Lung (tissue), 12 donors: ENCODE measurements around the gene ATG10. TPM values are rescaled to one million over a fixed set of nuclear protein-coding genes. Genes with fewer than 3 reads are reported as not detected.

Experiments used
- ATAC-seq: fragments of 200-7000 bp; cut with Tn5 transposase; one replicate; pipeline ENCODE4 v1.9.1; 2020; ENCODE audit warnings: moderate number of reproducible peaks; ENCODE audit not compliant: insufficient read depth, low FRiP score
- DNase-seq, 3 donors: peaks; one replicate each; pipeline ENCODE4 v3.0.0-alpha.2; 2013 to 2017
- H3K27ac ChIP-seq, 2 donors: one replicate each; pipeline ENCODE4 v1.5.1; 2013; ENCODE audit warnings: mild to moderate bottlenecking in 2 of 2, moderate library complexity in 2 of 2, control low read depth in 1 of 2, inconsistent platforms in 1 of 2, low read depth in 1 of 2, low read length in 1 of 2
- H3K27me3 ChIP-seq, 3 donors: one replicate each; pipeline ENCODE4 v1.5.1; 2013; ENCODE audit warnings: low read length in 2 of 3; ENCODE audit not compliant: control insufficient read depth in 3 of 3, insufficient read depth in 3 of 3
- H3K36me3 ChIP-seq, 4 donors: one replicate each; pipeline ENCODE4 v1.5.1; 2013; ENCODE audit warnings: low read length in 4 of 4, mild to moderate bottlenecking in 1 of 4, moderate library complexity in 1 of 4; ENCODE audit not compliant: control insufficient read depth in 4 of 4, insufficient read depth in 4 of 4
- H3K4me1 ChIP-seq, 5 donors: one replicate each; pipeline ENCODE4 v1.5.1; 2013; ENCODE audit warnings: low read length in 5 of 5, mild to moderate bottlenecking in 2 of 5, moderate library complexity in 1 of 5; ENCODE audit not compliant: control insufficient read depth in 5 of 5, insufficient read depth in 5 of 5
- H3K4me3 ChIP-seq: one replicate; pipeline ENCODE4 v1.5.1; 2013; ENCODE audit warnings: mild to moderate bottlenecking, control low read depth, moderate library complexity
- H3K9ac ChIP-seq, 2 donors: one replicate each; pipeline ENCODE4 v1.5.1; 2013; ENCODE audit warnings: low read length in 2 of 2, control low read depth in 1 of 2; ENCODE audit not compliant: insufficient read depth in 1 of 2
- H3K9me3 ChIP-seq, 4 donors: one replicate each; pipeline ENCODE4 v1.5.1; 2013; ENCODE audit warnings: low read length in 3 of 4, mild to moderate bottlenecking in 1 of 4, moderate library complexity in 1 of 4; ENCODE audit not compliant: control insufficient read depth in 4 of 4, insufficient read depth in 3 of 4
- WGBS, 2 donors: extraction: QIAGEN DNeasy Blood & Tissue Kit; methylation state at CpG; one replicate each; pipeline ENCODE4 v1.1.7; 2013; 5-methylcytosine and 5-hydroxymethylcytosine counted together
- polyA plus RNA-seq, 2 donors: library from polyadenylated mRNA; stranded (reverse); fragments of 200-250 nt; gene quantifications; one replicate each; pipeline ENCODE4 v1.2.1, GENCODE V29; 2013
- total RNA-seq, 2 donors: library from RNA; depleted of rRNA in 1 of 2; stranded (reverse); fragments of >200 nt in 1 of 2; gene quantifications; one replicate each; pipeline ENCODE4 v1.2.1, GENCODE V29; 2014 to 2021
- TF ChIP-seq, protein P1 (sequence below): IDR thresholded peaks from 2 replicates; pipeline ENCODE4 v1.5.1; 2012; ENCODE audit warnings: mild to moderate bottlenecking; ENCODE audit errors: control extremely low read depth, extremely low read depth
- donor health status: control.
- donor health status: control.
- donor health status: Bipolar disorder and iron deficiency.
- donor health status: healthy.
- donor health status: DM: yes; HTN: yes; CAD: no.

Gene ATG10
- total and polyA plus RNA-seq, 4 donors = 4.6 to 10.2 (median 5.8) TPM

DNA sequence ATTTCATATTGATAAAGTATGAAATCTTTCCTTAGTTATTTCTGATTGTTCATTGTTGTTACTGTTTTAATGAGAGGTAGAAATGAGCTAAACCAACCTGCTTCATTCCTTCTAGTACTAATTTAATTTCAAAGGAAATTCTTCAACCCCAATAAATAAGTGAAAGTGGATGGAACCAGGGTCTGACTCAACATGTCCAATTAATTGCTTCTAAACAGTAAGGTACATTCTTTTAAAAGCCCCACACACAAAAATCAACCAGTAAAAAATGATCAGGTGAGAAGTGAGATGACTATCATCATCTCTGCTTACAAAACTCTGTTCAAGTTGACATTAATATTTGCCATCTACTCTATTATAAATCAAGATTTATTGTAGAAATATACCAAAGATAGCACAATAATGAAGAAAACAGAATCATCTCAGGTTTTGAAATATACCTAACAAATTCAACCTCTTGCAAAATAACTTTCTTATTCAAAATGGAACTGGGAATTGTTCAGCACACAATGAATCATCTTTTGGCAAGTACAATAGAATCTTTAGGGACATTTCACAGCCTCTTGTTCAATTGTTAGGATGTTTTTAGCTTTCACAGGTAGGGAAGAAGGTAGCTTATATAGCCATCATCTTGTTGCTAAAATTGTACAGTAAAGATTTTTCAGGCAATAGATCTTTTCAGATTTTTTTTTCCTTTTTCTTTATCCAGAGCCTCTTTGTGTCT, 191.8 kb downstream of the ATG10 start:
- H3K9ac ChIP-seq = peak overlapping the region in 1 of 2 donors; percentile 64
- H3K9me3 ChIP-seq = no peaks in the 10 kb centered on the region
- ATAC-seq (no peak), DNase-seq (no peak)
- no peaks in the 10 kb centered on the region for H3K36me3 ChIP-seq
- H3K4me1 ChIP-seq = peaks cover 2 to 52% (median 10%) of the 10 kb centered on the region in 5 donors
- H3K27me3 ChIP-seq = no peaks in the 10 kb centered on the region
- TF ChIP-seq, protein P1, sequence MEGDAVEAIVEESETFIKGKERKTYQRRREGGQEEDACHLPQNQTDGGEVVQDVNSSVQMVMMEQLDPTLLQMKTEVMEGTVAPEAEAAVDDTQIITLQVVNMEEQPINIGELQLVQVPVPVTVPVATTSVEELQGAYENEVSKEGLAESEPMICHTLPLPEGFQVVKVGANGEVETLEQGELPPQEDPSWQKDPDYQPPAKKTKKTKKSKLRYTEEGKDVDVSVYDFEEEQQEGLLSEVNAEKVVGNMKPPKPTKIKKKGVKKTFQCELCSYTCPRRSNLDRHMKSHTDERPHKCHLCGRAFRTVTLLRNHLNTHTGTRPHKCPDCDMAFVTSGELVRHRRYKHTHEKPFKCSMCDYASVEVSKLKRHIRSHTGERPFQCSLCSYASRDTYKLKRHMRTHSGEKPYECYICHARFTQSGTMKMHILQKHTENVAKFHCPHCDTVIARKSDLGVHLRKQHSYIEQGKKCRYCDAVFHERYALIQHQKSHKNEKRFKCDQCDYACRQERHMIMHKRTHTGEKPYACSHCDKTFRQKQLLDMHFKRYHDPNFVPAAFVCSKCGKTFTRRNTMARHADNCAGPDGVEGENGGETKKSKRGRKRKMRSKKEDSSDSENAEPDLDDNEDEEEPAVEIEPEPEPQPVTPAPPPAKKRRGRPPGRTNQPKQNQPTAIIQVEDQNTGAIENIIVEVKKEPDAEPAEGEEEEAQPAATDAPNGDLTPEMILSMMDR = no peak
- H3K27ac ChIP-seq = no peak overlapping the region
- H3K4me3 ChIP-seq = no peak overlapping the region

DNA sequence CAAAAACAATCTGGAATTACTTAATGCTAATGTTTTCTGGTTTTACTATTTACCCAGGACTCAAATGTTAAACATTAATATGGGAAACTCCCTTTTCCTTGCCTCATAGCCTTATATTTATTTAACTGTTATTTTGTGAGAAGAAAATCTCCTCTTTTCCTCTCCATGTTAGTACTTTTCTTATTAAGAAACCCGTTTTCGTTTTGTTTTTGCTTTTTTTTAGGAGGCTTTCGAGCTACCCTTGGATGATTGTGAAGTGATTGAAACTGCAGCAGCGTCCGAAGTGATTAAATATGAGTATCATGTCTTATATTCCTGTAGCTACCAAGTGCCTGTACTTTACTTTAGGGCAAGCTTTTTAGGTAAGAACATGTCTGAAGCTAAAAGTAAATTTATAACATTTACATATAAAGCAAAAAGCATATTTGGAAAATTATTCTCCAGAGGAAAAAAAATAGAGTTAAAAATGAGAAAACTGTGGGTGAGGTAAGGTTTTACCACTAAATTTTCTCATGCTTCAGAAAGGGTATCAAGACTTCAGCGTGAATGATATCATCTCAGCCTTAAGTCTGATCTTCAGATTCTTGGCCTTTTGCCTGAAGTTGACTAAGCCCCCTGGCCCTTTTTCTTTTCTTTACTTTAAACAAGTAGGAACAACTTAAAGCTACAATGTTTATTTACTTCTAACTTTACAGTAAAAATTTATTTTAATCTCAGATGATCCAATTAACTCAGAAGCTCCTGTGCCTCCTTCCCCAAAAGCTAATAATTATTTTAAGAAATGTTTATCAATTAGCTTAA, 192.6 kb downstream of the ATG10 start:
- Histone ChIP-seq H3K4me3 (no peak overlapping the region), H3K27ac (peak overlapping the region in 1 of 2 donors; percentile 6), H3K4me1 (peaks cover 2 to 59% (median 10%) of the 10 kb centered on the region in 5 donors), H3K36me3 (no peaks in the 10 kb centered on the region), H3K9me3 (no peaks in the 10 kb centered on the region), H3K27me3 (no peaks in the 10 kb centered on the region), H3K9ac (peak overlapping the region in 1 of 2 donors; percentile 78)
- TF ChIP-seq, protein P1 = no peak
- whole genome bisulfite sequencing, 2 donors = 57 to 70% methylated on average over 6 of the region's 6 CpGs
- peak in 2 of 3 donors; percentile 76 to 82 for DNase-seq
- ATAC-seq = no peak

DNA sequence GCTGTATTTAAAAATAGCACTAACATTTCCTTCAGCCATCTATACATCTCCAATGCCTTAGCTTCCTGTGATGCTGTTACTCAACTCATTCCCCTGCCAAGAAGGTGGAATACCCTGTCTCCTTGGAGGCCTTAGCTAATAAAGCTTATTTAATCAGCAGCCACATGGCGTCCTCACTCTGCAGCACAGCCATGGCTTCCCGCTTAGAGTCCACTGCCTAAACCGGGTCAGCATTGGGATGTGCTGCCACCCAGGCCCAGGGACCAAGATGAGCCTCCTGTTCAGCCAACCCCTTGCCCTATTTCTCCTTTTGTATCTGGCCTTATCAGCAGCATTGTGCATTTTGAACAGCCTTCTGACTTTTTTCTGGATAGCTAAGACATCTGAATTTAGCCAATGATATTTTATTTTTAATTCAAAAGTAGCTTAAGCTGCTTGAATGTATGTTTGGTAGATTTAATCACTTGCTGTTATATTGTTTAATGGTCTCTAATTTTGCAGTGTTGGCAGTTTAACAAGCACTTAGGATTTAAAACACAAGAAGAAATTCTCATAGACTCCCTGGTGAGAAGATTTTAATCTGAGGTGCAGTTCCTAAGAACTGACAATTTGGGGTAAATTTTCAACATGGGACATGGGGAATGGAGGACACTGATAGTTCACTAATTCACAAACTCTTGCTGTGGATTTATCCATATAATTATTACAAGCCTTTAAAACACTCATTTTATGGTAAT, 193.3 kb downstream of the ATG10 start:
- H3K9me3 ChIP-seq = no peaks in the 10 kb centered on the region
- H3K4me3 ChIP-seq = no peak overlapping the region
- peaks cover 2 to 67% (median 10%) of the 10 kb centered on the region in 5 donors for H3K4me1 ChIP-seq
- H3K9ac ChIP-seq = peak overlapping the region in 1 of 2 donors; percentile 78
- TF ChIP-seq, protein P1 = no peak
- DNase-seq (peak; percentile 46 to 72 (median 69)), ATAC-seq (no peak)
- 69 to 84% methylated on average over 3 of the region's 3 CpGs for WGBS, 2 donors
- no peaks in the 10 kb centered on the region for H3K27me3 ChIP-seq
- H3K36me3 ChIP-seq = no peaks in the 10 kb centered on the region
- H3K27ac ChIP-seq = peak overlapping the region in 1 of 2 donors; percentile 68
